Neural crest cell (in vitro differentiated cells): ENCODE measurements around the gene MIDN. TPM values are rescaled to one million over a fixed set of nuclear protein-coding genes. Genes with fewer than 3 reads are reported as not detected.
A peak's percentile ranks its signal among the peaks of the same experiment; 100 is the strongest.
"Not testable (repeated sequence)": the region's sequence is repeated elsewhere in the genome, so short reads cannot be mapped to it uniquely, and the experiment has no call there.

Experiments
- DNase-seq: peaks from one replicate; pipeline ENCODE4 v3.0.0; 2021; ENCODE audit warnings: low read depth, mixed read lengths, low spot score
- H3K27ac Mint-ChIP-seq: one replicate; pipeline ENCODE4 v1.8.0; 2021; ENCODE audit warnings: mild to moderate bottlenecking, mixed read lengths; ENCODE audit not compliant: unreplicated experiment
- H3K27me3 Mint-ChIP-seq: 2 replicates; pipeline ENCODE4 v1.8.0; 2021; ENCODE audit warnings: low read depth, mild to moderate bottlenecking, mixed read lengths
- H3K36me3 Mint-ChIP-seq: 2 replicates; pipeline ENCODE4 v1.8.0; 2021; ENCODE audit warnings: low read depth, mild to moderate bottlenecking, mixed read lengths
- H3K4me1 Mint-ChIP-seq: 2 replicates; pipeline ENCODE4 v1.8.0; 2021; ENCODE audit warnings: mixed read lengths
- H3K4me3 Mint-ChIP-seq: one replicate; pipeline ENCODE4 v1.8.0; 2021; ENCODE audit warnings: mild to moderate bottlenecking, mixed read lengths
- H3K9me3 Mint-ChIP-seq: 2 replicates; pipeline ENCODE4 v1.8.0; 2021; ENCODE audit warnings: mixed read lengths
- CTCF ChIP-seq: fragments of 200-600 bp; sonication (generic); conservative IDR thresholded peaks from 2 replicates; pipeline ENCODE4 v1.5.0; 2021; ENCODE audit warnings: antibody characterized with exemption, mild to moderate bottlenecking
- total RNA-seq: library from RNA; stranded (reverse); gene quantifications from 2 replicates; pipeline ENCODE4 v1.2.1, GENCODE V29; 2021

MIDN gene
- total RNA-seq, 1 donor from 2014 or later: 187 TPM

GRCh38 chr19:1241417-1242095 lies 6.8 kb upstream of the MIDN start, which contains the start of gene ATP5F1D:
ATP5F1D (plus strand) TSS chr19:1241751; CDS start chr19:1241851, 100 bp downstream.
- Mint-ChIP-seq H3K4me3 (peak within 1 kb of the TSS; percentile 91), H3K27ac (peak within 1 kb of the TSS; percentile 92), H3K4me1 (peaks cover 20% of the 10 kb centered on the region), H3K27me3 (peaks cover 2% of the 10 kb centered on the region), H3K36me3 (no peaks in the 10 kb centered on the region), H3K9me3 (no peaks in the 10 kb centered on the region)
- no peak for TF ChIP-seq CTCF
- peak; percentile 81 for DNase-seq

- peak; percentile 84 for DNase-seq
- peaks cover 12% of the 10 kb centered on the region for H3K4me1 Mint-ChIP-seq
- peaks cover 2% of the 10 kb centered on the region for H3K27me3 Mint-ChIP-seq
- no peaks in the 10 kb centered on the region for H3K36me3 Mint-ChIP-seq
- H3K4me3 Mint-ChIP-seq: peak overlapping the region; percentile 89
- H3K9me3 Mint-ChIP-seq: no peaks in the 10 kb centered on the region
- no peak overlapping the region for H3K27ac Mint-ChIP-seq
- peak; percentile 93 for TF ChIP-seq CTCF
Observed at GRCh38 chr19:1243768-1244692, 4.4 kb upstream of the MIDN start.

GRCh38 chr19:1244693-1245451 lies 3.5 kb upstream of the MIDN start:
- DNase-seq: no peak
- Mint-ChIP-seq H3K4me1 (peaks cover 9% of the 10 kb centered on the region), H3K27ac (no peak overlapping the region), H3K9me3 (no peaks in the 10 kb centered on the region), H3K4me3 (peak overlapping the region; percentile 89), H3K36me3 (peaks cover 2% of the 10 kb centered on the region), H3K27me3 (peaks cover 4% of the 10 kb centered on the region)
- TF ChIP-seq CTCF: no peak

DNA sequence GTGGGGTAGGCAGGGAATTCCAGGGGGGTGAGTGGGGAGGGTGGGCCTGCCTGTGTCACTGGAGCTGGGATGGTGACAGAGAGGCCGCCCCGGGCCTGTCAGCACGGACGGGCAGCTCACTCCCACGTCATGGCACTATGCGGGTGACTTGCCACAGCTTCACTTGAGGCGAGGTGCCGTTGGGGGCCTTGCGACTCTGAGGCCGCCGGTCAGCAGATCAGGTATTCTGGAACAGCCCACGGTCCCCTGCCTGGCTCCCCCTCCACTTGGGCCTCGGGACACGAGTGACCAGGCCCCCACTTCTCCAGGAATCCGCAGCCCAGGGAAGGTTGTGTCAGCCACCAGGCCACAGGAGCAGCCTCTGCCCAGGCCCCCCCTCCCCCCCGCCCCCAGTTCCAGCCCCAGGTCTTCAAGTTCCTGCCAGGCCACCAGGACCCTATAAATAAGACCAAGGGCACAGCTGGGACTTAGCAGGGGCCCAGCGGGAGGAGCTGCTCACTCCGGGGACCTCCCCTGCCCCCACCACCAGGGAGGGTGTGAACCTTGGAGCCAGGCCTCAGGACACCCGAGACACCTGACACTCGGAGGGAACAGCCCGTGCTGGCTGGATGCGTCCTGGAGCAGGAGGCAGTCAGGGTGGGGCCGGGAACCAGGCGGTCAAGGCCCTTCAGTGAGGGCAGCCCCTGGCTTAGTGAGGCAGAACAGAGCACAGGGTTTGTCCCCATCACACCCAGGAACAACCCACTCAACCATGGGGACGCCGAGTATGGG lies 2.7 kb upstream of the MIDN start:
- Mint-ChIP-seq H3K27ac (no peak overlapping the region), H3K4me1 (peaks cover 9% of the 10 kb centered on the region), H3K27me3 (peaks cover 4% of the 10 kb centered on the region), H3K9me3 (no peaks in the 10 kb centered on the region), H3K36me3 (peaks cover 2% of the 10 kb centered on the region), H3K4me3 (peak overlapping the region; percentile 54)
- no peak for TF ChIP-seq CTCF
- no peak for DNase-seq

- H3K9me3 Mint-ChIP-seq, H3K27me3 Mint-ChIP-seq, H3K27ac Mint-ChIP-seq, H3K4me1 Mint-ChIP-seq, DNase-seq, H3K36me3 Mint-ChIP-seq: not testable (repeated sequence)
- H3K4me3 Mint-ChIP-seq: peak overlapping the region; percentile 74
Observed at GRCh38 chr19:1246265-1247087, 1.9 kb upstream of the MIDN start.
